Right atrium auricular region (tissue), 2 donors: ENCODE measurements around the gene USP33. TPM values are rescaled to one million over a fixed set of nuclear protein-coding genes. Genes with fewer than 3 reads are reported as not detected.

ENCODE experiments used
- DNase-seq: peaks from one replicate; pipeline ENCODE4 v3.0.0-alpha.2; 2019; ENCODE audit warnings: low spot score
- H3K27ac ChIP-seq, 2 donors: fragments of 200-600 bp; sonication (generic); 1 replicate in 1 of 2; 2 replicates in 1 of 2; pipeline ENCODE4 v1.5.1; 2016 to 2019
- H3K27me3 ChIP-seq, 2 donors: fragments of 200-600 bp; sonication (generic); one replicate each; pipeline versions ENCODE4 v1.5.1 to v1.6.0; 2017 to 2019
- H3K36me3 ChIP-seq: fragments of 200-600 bp; sonication (generic); one replicate; pipeline ENCODE4 v1.5.1; 2016
- H3K4me1 ChIP-seq, 2 donors: fragments of 200-600 bp; sonication (generic); one replicate each; pipeline versions ENCODE4 v1.5.1 to v1.6.0; 2017 to 2019
- H3K4me3 ChIP-seq, 2 donors: fragments of 200-600 bp; sonication (generic); 1 replicate in 1 of 2; 2 replicates in 1 of 2; pipeline ENCODE4 v1.5.1; 2017 to 2019; ENCODE audit warnings: mild to moderate bottlenecking in 1 of 2, moderate library complexity in 1 of 2
- H3K9me3 ChIP-seq, 2 donors: fragments of 200-600 bp; sonication (generic); one replicate each; pipeline ENCODE4 v1.5.1; 2019
- total RNA-seq, 2 donors: library from RNA; depleted of rRNA; stranded (reverse); fragments of >200 nt; gene quantifications; one replicate each; pipeline ENCODE4 v1.1.0, GENCODE V29; 2016
- TF ChIP-seq, protein P1 (sequence below), 2 donors: fragments of 200-600 bp; sonication (generic); IDR thresholded peaks; one replicate each; pipeline ENCODE4 v1.5.1; 2019; ENCODE audit warnings: antibody characterized with exemption in 2 of 2

Gene USP33
- total RNA-seq, 2 donors from 2014 or later, result 29.2 to 39.1 TPM

DNA sequence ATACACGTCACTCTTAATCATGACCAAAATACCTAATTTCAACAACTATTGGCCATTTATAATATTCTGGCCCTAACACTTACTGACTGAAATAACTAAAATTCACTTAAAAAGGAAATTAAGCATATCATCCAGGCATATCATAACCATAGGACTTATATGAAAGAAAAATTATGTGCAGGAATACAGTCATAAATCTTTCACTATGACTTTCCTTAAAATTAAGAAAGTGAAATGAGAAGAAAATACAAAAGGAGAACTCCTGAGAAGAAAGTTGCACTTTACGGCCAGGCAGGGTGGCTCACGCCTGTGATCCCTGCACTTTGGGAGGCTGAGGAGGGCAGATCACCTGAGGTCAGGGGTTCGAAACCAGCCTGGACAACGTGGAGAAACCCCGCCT, 86.6 kb downstream of the USP33 start:
- TF ChIP-seq, protein P1, sequence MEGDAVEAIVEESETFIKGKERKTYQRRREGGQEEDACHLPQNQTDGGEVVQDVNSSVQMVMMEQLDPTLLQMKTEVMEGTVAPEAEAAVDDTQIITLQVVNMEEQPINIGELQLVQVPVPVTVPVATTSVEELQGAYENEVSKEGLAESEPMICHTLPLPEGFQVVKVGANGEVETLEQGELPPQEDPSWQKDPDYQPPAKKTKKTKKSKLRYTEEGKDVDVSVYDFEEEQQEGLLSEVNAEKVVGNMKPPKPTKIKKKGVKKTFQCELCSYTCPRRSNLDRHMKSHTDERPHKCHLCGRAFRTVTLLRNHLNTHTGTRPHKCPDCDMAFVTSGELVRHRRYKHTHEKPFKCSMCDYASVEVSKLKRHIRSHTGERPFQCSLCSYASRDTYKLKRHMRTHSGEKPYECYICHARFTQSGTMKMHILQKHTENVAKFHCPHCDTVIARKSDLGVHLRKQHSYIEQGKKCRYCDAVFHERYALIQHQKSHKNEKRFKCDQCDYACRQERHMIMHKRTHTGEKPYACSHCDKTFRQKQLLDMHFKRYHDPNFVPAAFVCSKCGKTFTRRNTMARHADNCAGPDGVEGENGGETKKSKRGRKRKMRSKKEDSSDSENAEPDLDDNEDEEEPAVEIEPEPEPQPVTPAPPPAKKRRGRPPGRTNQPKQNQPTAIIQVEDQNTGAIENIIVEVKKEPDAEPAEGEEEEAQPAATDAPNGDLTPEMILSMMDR (IDR thresholded peaks at IDR 0.05), result no peak
- H3K4me1 ChIP-seq, result peaks cover 0 to 29% of the 10 kb centered on the region in 2 donors
- H3K4me3 ChIP-seq, result no peak overlapping the region
- H3K27me3 ChIP-seq, result no peaks in the 10 kb centered on the region
- H3K36me3 ChIP-seq, result no peaks in the 10 kb centered on the region
- H3K9me3 ChIP-seq, result no peaks in the 10 kb centered on the region
- H3K27ac ChIP-seq, result no peak overlapping the region
- DNase-seq, result no peak

DNA sequence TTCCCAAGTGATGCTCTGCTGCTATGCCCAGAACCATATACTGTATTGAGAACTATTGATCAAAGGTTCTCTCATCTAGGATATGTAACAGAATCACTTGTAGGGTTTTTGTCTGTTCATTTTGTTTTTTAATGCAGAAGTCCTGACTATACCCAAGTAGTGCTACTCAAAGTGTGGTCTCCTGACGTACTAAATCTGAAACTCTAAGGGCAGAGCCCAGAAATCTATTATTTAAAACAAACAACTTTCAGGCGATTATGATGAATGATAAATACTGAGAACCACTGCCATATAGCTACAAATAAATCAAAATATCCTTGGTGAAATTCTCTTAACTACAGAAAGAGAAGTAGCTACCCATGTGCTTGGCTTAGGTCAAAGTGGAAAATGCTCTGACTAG, 87.3 kb downstream of the USP33 start:
- Histone ChIP-seq H3K4me1 (peaks cover 0 to 29% of the 10 kb centered on the region in 2 donors), H3K9me3 (no peaks in the 10 kb centered on the region), H3K36me3 (no peaks in the 10 kb centered on the region), H3K27me3 (no peaks in the 10 kb centered on the region), H3K27ac (no peak overlapping the region), H3K4me3 (no peak overlapping the region)
- TF ChIP-seq, protein P1 (IDR thresholded peaks at IDR 0.05), result no peak
- no peak for DNase-seq

DNA sequence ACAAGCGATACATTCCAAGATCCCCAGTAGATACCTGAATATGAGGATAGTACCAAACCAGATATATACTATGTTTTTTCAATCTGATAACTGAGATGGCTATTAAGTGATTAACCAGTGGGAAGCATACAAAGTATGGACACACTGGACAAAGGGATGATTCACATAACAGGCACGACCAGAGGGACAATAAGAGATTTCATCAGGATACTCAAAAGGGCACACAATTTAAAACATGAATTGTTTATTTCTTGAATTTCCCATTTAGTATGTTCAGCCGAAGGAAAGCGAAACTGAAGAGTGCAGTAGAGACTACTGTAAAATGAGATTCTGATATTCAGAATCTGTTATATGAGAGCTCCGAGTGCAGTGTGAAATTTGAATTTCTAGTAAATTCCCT, 87.8 kb downstream of the USP33 start:
- Histone ChIP-seq H3K9me3 (no peaks in the 10 kb centered on the region), H3K27ac (no peak overlapping the region), H3K4me1 (peaks cover 0 to 29% of the 10 kb centered on the region in 2 donors), H3K36me3 (no peaks in the 10 kb centered on the region), H3K4me3 (no peak overlapping the region), H3K27me3 (no peaks in the 10 kb centered on the region)
- no peak for DNase-seq
- TF ChIP-seq, protein P1 (IDR thresholded peaks at IDR 0.05), result no peak

DNA sequence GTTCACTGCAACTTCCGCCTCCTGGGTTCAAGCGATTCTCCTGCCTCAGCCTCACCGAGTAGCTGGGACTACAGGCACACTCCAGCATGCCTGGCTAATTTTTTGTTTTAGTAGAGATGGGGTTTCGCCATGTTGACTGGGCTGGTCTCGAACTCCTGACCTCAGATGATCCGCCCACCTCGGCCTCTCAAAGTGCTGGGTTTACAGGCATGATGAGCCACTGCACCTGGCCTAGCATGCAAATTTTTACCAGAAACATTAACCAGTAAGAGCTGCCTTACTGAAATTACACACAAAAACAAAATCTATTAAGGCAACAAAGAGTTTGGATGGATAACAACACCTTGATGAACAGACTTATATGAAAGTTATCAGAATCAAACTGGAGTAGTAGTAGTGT, 89.3 kb downstream of the USP33 start:
- no peaks in the 10 kb centered on the region for H3K9me3 ChIP-seq

DNA sequence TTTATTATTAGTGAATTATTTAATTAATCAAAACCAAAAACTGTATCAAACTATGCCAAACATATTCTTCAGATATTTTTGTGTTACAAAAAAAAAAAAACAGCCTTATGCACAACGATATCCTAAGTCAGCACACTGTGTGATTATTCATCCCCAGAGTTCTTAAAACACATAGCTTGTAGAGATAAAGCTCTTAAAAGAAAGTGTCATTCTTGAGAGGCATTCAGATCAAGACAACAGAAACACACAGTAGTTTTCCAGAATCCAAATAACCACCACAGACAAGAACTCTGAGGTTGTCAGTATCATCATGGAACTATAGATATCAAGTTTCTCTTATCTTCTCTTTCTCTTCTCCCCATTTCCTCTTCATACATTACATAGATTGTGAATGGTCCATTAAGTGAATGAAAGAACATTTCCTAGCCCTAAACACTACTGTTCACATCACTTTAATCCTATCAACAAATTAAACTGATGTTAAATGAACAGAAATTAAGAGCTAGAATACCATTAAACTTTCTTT, 90.7 kb downstream of the USP33 start:
- no peak overlapping the region for H3K4me3 ChIP-seq
- no peaks in the 10 kb centered on the region for H3K9me3 ChIP-seq
- no peak overlapping the region for H3K27ac ChIP-seq
- no peaks in the 10 kb centered on the region for H3K27me3 ChIP-seq
- DNase-seq, result no peak
- no peaks in the 10 kb centered on the region for H3K36me3 ChIP-seq
- H3K4me1 ChIP-seq, result peaks cover 0 to 37% of the 10 kb centered on the region in 2 donors
- TF ChIP-seq, protein P1 (IDR thresholded peaks at IDR 0.05), result no peak

More for the DNA sequence above, 89.3 kb downstream of the USP33 start:
- Histone ChIP-seq H3K27me3 (no peaks in the 10 kb centered on the region), H3K4me3 (no peak overlapping the region), H3K36me3 (no peaks in the 10 kb centered on the region), H3K27ac (no peak overlapping the region), H3K4me1 (peaks cover 0 to 32% of the 10 kb centered on the region in 2 donors)
- DNase-seq, result no peak
- TF ChIP-seq, protein P1 (IDR thresholded peaks at IDR 0.05), result no peak

DNA sequence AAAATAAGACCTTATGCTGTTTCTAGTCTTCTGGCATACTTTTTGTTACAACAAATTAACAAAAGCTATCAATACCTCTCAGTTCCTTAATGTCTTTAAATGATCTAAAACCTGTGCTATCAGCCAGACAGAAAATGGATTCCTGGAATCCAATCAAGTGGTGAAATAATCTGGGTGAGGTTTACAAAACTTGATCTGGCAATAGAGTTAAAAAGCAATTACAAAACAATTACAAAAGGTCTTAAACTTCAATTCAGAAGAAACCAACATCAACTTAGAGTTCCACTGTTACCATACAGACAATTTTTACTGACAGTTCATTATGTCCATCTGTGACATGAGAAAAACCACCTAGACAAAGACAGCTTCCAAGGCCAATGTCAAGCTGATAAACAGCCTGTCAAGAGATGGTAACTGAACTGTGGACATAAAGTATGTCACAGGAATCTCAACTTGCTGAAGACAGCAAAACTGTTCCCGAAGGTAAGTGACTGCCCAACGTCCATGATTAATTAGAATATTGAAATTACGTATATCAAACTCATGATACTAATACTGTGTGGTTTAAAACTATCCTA, 94.6 kb downstream of the USP33 start:
- Histone ChIP-seq H3K36me3 (no peaks in the 10 kb centered on the region), H3K27ac (no peak overlapping the region), H3K4me3 (no peak overlapping the region), H3K27me3 (no peaks in the 10 kb centered on the region), H3K4me1 (peaks cover 0 to 13% of the 10 kb centered on the region in 2 donors), H3K9me3 (no peaks in the 10 kb centered on the region)
- TF ChIP-seq, protein P1 (IDR thresholded peaks at IDR 0.05), result no peak
- DNase-seq, result no peak
